ENCODE measurements around the gene CDHR3.
A peak's percentile ranks its signal among the peaks of the same experiment; 100 is the strongest.

CDHR3 gene

GRCh38 chr7:106050746-106051117 lies 87.7 kb downstream of the CDHR3 start:
- no peak for DNase-seq (ENCODE audit: low spot score)

DNA sequence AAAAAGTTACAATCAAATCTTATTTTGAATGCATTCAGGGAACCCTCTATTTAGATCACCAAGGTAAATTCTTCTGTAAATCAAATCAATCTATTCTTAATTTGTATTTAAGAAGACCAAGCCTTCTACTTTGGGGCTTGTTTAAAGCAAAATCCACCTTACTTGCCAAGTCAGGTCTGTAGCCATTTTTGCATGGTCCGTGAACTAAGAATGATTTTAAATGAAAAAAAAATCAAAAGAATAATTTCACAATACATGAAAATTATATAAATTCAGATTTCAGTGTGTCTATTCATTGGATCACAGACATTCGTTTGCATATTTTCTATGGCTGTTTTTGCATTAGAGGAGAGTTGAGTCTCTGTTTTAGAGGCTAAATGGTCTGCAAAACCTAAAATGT lies 89.6 kb downstream of the CDHR3 start:
- no peak for DNase-seq (ENCODE audit: low spot score)

- DNase-seq (ENCODE audit: low spot score) = peak; percentile 4
Observed at GRCh38 chr7:106053109-106053508, 90.0 kb downstream of the CDHR3 start.

DNA sequence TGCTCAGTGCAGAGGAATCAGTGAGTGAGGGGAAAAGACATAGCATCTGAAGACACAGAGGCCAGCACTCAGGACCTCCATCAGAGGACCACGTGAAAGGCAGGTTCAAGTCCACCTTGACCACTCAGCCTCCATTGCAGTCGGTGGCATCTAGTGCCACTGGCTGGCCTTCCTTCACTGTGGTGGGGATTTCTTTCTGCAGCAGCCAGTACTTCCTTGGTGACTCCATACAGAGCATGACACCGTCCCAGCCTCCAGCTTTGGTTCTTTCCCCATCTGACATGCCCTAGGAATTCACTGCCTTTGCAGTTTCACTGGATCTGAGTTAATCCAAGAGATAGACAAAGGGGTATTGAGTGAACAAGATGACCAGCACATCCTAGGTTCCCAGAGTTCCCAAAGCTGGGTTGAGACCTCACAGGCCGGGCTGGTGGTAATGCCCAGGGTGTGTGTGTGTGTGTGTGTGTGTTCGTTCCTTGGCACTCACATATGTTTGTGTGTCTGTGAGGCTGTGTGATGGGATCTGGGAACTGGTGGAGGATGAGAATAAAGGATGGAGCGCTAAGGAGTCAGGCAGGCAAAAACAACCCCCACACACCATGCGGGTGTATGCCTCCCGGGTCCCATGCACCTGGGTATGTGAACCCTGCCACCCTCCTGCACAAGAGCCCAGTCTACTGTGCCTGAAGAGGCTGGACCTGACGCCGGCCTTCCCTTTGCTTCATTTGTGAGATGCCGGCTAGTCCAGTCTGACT lies 91.3 kb downstream of the CDHR3 start:
- DNase-seq (ENCODE audit: low spot score) = no peak

DNA sequence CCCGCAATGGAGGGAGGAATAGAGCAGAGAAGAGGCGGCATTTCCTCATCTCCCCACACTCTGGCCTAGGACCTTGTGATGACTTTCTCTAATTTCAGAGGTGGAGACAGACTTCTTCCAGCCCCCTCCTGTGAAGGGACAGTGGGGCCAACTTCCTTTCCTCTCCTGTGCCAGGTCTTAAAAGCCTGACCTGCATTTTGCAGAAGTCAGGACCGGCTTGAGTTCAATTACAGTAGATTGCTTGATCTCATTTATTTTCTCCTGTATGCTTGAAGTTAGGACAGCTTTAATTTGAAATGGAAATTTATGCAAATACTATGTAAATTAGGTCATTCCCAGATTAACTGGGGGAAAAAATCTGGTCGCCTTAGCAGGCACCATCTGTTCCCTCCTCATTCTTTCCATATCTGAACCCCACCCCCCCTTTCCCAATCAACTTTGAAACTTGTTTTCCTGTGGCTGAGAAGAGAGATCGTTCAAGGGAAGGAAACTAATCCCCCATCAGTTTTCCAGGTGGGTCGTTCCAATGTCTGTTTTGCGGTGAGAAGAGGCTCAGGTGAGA lies 92.0 kb downstream of the CDHR3 start:
- DNase-seq (ENCODE audit: low spot score) = no peak

DNA sequence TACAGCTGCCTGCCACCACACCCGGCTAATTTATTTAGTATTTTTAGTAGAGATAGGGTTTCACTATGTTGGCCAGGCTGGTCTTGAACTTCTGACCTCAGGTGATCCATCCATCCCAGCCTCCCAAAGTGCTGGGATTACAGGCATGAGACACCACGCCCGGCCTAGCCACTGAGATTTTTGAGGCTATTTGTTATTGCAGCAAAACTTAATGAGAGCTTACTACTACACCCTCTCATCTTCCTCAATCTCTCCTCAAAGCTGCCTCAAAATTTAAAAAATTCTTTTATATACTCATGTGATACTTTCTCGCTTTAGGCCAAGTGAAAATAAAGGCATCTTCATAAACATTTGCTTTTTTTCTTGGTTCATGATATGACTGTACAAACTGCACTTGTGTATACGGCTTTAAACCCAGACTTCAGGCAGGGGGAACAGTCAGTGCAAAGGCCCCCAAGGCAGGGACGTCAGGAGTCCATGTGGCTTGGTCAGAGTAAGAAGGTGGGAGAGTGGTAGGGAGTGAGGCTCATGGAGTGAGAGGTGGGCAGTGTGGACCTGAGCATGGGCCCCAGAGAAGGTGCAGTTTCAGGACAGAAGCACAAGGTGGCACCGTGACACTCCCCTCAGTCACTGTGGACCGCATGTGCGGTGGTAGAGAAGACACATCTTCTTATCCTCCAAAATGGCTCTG lies 93.6 kb downstream of the CDHR3 start:
- DNase-seq (ENCODE audit: low spot score) = no peak

- no peak for DNase-seq (ENCODE audit: low spot score)
Observed at GRCh38 chr7:106057204-106057961, 94.3 kb downstream of the CDHR3 start.

DNA sequence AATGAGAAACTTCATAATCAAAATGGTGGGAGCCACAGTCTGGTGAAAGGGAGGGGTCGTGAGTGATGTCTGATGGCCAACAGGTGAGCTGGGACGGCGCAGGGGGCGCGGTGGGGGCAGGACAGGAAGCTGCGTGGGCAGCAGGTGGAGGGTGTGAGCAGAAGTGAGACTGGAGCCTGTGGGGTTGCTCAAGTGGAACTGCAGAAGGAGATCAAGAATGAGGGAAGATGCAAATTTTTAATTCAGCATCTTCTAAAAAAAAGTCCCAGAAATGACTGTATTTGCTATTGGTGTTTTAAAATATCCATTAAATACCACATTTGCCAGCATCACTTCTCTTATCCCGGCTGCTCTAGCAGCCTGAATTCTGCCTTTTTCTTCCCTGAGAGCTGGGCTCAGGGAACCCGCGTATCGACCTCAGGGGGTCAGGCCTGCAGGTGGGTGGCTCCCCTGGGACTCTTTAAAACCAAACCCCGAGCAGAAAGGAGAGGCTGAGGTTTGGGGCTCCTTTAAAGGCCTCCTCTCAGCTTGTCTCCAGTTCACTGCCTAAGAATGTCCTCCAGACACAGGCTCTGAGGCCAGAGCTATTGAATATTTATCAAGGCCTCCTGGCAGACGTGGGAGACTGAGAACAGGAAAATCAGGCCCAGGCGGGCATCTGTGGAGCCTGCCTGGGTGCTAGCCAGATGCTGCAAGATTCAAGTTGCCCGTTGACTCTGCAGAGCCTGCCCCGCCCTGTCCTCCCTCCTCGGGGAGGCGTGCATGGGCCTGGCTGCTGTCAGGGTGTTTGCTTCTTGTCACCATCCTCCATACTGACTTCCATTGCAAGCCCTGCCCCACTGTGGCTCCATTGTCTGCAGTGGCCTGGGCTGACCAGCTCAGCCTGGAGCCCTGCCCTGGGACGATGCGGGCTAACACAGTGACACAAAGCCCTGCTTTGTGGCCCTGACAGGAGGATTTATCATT lies 95.2 kb downstream of the CDHR3 start:
- DNase-seq (ENCODE audit: low spot score) = no peak

DNA sequence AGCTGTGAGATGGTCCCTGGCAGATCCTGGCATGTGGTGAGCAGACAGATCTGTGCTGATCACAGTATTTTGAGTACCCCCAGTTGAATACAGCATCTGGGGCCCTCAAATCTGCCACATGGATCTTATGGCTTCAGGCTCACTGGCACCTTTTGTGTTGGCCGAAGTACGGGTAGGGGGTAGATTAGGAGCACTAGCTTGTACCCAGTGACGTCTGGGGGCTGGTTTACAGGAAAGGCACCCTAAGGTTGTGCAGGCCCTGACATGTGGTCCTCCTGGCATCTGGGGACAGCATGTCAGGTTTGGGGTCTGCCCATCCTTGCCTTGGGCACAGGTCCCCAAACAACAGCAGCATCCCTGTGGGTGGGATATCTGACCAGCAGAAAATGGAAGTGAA lies 95.9 kb downstream of the CDHR3 start:
- DNase-seq (ENCODE audit: low spot score) = no peak

DNA sequence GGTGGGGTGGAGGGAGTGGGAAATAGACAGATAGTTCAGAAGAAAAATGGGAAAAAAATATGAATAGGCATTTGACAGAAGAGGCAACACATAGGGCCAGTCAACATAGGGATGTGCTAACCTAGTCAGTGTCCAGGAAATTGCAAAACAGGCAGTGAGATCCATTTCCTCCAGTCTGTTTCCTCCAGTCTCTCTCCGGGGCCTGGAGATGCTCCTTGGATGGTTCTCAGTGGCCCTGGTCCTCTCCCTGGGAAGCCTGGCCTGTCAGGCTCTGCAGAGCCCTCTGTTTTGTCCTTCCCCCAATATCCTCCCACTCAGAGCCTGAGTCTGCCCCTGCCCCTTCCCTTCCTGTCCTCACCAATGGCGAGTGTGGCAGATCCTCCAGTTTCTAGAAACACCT lies 96.5 kb downstream of the CDHR3 start:
- no peak for DNase-seq (ENCODE audit: low spot score)

- DNase-seq (ENCODE audit: low spot score) = no peak
Observed at GRCh38 chr7:106060394-106060920, 97.4 kb downstream of the CDHR3 start.

DNA sequence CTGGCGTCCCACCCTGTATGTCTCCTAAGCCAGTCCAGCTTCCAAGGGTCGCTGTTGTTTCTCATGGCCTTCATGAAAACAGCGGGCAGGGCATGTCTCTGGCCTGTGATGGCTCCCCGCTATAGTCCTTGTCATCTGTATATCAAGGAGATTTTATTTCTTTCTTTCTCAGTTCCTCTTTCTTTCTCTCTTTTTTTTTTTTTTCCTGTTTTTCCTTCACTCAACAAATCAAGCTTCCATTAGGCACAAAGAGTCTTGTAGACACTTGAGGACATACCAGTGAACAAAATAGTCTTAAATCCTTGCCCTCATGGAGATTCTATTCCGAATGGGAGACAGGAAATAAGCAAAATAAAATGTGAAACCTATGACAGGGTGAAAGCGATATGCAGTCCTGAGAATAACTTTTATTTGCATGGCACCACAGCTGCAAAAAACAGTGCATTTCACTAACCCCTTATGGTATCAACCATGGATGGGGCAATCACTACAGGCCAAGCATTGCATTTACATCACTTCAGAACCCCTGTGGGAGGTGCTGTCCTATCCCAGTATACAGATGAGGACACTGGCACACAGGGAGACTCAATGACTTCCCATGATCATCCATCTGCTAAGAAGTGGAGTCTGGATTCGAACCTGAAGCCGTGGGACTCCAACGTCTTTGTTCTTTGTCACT lies 98.4 kb downstream of the CDHR3 start:
- no peak for DNase-seq (ENCODE audit: low spot score)

GRCh38 chr7:106062006-106062405 lies 98.9 kb downstream of the CDHR3 start:
- DNase-seq (ENCODE audit: low spot score) = no peak

DNA sequence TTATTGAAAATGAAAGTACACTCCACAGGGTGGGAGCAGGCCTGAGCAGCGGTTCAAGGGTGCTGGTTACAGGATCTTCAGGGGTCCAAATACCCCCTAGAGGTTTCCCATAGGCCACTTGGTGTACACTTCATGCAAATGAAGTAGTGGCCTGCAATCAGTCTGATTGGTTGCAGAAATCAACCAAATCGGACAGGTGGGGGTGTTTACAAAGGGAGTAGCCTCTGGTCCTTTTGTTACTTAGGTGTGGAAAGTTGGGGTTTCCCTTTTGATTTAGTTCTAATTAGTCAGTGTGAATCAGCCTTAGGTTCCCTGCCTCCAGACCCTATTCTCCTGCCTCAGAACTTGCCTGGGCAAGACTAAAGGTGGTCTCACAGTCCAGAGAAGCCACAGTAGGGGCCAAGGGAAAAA lies 99.5 kb downstream of the CDHR3 start:
- no peak for DNase-seq (ENCODE audit: low spot score)

GRCh38 chr7:106063024-106063423 lies 100.0 kb downstream of the CDHR3 start:
- no peak for DNase-seq (ENCODE audit: low spot score)

DNA sequence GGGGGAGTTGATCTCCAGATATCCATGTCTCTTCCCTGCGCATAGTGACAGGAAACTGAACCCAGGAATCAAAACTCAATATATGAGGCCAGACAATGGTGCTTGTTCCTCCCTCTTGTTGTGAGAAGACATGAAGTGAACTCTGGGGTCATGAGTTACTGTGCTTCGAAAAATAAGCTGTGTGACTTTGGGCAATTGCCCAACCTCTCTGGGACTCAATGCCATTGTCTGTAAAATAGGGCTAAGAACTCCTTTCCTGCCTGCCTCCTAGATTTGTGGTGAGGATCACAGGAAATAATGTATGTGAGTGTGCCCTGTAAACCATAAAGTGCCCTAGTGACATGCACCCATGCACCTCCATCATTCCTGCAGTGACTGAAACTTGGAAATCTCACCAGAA lies 100.6 kb downstream of the CDHR3 start:
- no peak for DNase-seq (ENCODE audit: low spot score)

DNA sequence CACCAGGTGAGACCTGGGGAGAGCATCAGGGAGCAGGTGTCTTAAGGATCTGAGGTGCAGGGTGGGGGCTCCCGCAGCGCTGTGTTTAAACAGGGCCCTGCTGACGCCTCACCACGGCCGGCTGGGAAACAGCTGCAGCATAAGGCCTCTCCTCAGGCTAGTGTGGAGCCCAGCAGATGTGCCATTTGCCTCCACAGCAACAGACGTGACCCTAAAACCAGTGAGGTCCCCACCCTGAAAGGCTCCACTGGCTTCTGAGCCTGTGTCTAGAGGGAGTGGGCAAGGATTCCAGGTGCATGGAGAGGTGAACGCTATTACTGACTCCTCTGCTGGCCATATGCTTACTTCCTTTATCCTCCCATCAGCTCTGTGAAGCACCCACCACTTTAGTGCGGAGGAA lies 101.3 kb downstream of the CDHR3 start:
- no peak for DNase-seq (ENCODE audit: low spot score)

DNA sequence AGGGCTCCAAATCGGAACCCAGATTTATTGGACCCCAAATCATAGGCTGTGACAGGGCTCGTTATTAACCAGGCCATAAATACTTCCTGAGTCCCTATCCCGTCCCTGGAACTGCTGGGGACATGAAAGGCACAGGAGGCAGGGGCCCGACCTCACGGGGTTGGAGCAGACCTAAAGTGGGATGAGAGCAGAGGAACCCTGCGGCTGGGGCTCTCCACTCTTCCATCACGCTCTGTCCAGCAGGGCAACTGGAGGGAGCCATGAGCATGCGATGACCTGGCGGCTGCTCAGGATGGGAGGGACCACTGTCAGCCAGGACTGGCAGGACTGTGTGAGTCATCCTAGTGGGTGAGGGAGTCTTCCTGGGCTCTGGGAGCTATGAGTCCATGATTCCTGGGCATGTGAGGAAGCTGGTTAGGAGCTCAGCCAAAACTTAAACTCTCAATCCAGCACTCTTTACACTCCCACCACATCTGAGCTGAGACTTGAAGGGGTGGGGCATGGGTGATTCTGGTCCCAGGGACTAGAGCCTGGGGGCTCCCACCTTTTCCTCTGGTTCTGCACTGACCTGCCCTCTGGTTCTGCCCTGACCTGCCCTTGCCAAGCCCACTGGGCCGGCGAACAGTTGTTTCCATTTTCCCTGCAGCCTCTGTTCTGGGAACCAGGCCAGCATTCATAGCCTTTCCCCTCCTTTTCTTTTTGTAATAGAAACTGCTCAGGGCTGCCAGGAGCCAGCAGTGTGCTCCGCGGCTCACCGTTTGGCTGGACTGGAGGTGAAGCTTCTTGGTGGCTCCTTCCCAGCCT lies 101.9 kb downstream of the CDHR3 start:
- peak; percentile 74 for DNase-seq (ENCODE audit: low spot score)

- DNase-seq (ENCODE audit: low spot score) = no peak
Observed at GRCh38 chr7:106065575-106066500, 102.8 kb downstream of the CDHR3 start.

Measured in left forelimb (tissue), 1 donor.